Stimulated activated CD4-positive, alpha-beta T cell treated with anti-CD3 and anti-CD28 coated beads, Interleukin-12 subunit alpha, Interleukin-12 subunit beta, amount 100 ng/mL, for 24 hours (primary cell): ENCODE data around the gene PODXL2.
"Not testable (repeated sequence)": the region's sequence is repeated elsewhere in the genome, so short reads cannot be mapped to it uniquely, and the experiment has no call there.

ENCODE experiments used
- DNase-seq, 2 experiments: peaks; one replicate each; pipeline ENCODE4 v3.0.0-alpha.2; 2020; ENCODE audit warnings: low read depth in 2 of 2

PODXL2 gene

DNA sequence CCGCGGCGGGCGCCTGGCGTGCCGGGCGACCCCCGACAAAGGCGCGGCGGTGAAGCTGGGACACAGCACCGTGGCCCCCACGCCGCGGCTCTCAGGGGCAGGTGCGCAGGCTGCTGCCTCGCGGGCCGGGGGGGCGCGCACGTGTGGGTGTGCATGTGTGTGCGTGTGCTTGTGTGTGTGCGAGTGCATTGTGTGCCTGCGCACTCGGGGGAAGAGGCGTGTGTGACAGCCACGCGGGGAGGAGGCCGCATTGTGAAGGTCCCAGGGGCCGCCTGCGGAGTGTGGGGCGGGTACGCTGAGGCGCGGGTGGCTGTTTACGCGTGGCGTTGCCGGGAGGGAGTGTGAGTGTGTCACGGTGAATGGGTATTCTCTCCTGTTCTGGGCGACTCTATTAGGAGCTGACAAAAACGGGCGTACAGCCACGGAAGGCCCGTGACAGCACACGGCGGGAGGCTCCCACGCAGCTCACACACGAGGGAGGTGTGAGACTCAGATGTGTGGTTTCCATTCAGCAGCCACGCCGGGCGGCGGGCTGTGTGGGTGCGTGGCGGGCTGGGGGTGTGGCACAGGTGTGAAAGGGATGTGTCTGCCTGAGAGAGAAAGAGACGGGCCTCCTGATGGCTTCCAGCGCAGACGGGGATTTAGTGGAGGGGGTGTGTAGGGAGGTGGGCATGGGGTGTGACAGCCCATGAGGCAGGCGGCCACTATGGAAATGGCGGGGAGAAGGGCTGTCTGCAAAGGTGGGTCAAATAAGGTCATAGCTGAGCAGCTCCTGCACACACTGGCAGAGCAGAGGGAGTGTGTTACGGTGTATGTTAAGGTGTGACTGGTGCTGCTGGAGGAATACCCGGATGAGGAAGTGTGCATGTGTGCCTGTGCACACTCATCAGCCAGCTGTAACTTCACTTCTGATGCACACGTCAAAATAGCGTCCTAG is 750 bp downstream of the PODXL2 start:
- no peak for DNase-seq

DNA sequence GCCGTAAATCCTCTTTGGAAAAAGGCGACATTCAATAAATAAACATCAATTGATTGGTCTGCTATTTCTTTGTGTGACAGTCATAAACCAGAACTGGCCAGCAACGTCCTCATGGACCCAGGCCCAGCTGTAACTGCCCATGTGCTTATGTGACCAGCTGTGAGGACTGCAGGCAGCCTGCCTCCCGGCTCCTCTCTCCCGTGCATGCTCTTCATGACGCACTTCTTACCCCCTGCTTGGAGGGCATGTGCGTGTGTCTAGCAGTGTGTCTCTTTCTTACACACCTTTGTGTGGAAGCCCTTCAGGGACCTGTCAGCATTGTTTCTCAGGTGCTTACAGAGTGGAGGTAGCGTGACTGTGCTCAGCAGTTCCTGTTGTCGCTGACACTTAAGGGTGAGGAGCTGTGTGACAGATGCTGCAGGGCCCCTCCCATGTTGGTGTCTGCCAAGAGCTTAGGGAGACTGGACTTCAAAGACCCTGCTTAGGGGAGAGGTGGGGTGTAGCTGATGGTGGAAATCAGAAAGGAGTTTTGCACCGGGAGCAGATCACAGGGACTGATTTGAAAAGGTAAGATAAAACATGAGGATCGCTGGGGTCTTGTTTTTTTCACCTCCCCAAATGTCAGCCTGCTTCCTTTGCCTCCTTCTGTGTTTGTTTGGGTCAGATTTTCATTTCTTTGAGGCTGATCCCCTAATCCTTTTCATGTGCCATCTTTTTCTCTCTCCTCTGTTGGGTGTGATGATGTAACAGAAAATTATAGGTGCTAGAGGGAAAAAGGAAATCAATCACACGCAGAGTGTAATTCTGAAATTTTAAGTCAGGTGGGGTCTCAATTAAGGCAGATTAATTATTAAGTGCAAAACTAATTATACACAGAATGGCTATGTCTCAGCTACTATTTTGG is 2.1 kb downstream of the PODXL2 start:
- no peak for DNase-seq

DNA sequence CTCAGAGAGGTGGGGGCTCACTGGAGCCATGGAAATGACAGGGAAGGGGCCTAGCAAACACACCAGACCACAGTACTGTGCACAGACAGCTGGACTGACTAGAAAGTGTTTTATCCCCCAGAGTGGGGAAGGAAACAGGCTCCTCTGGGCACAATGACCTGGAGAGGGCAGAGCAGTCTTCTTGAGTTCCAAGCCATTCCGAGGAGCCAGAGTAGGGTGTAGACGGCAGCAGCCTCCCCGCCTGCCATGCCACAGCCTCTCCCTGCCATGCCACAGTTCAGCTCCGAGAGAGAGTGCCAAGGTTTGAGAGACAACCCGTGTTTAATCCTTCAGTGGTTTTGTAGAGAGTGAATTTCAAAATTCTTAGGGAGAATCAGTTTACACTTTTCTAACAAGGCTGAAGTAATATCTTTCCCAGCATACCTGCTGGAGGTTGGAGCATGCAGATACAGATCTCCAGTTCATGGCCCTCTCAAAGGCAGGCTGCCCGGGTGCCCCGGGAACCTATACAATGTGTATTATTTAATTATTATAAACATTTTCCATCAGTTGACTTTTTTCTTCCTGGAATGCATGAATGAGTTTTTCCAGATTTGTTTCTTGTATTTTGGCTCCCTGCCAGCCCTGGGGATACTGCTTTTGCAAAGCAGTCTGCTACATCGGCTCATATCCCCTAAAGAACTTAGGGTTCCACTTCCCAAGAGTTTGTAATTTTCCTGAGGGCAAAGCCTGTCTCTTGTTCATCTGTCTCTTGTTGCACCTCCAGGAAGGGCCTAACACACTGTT is 3.2 kb downstream of the PODXL2 start:
- no peak for DNase-seq

DNA sequence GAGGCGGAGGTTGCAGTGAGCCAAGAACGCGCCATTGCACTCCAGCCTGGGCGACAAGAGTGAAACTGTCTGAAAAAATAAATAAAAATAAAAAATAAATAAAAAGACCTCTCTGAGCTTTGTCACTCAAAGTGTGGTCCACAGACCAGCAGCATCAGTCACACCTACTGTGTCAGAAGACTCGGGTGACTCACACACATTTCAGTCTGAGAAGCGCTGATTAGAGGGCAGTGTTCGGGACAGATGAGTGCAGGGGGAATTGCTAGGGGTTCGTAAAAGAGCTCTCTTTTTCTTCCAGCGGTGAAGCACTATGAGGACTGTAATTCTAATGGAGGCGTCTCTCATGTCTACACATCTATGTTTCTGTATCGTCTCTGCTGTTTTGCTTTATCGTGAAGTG is 5.7 kb downstream of the PODXL2 start:
- no peak for DNase-seq

GRCh38 chr3:127637546-127637945 is 8.6 kb downstream of the PODXL2 start:
- DNase-seq, result no peak

DNA sequence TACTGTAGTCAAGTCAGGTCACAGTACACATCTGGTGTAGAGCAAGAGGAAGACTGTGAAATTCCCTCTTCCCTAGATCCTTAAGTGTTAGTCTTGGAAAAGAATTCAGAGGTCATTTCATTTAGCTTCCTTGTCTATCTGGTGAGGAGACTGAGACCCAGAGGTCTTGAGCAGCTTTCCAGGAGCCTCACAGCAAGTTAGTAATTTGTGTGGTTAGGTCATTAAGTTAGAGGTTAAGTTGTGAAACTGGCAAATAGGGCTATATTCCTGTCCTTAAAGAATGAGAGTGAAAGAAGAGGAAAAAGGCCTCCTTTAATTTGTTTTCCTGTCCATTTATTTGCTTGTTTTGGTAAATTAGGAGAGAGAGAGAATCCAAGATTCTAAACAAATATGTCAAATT is 9.0 kb downstream of the PODXL2 start:
- DNase-seq, result no peak

GRCh38 chr3:127639173-127640041 is 10.4 kb downstream of the PODXL2 start:
- no peak for DNase-seq

GRCh38 chr3:127640042-127640355 is 11.0 kb downstream of the PODXL2 start:
- no peak for DNase-seq

GRCh38 chr3:127644641-127645370 is 15.8 kb downstream of the PODXL2 start:
- no peak for DNase-seq

DNA sequence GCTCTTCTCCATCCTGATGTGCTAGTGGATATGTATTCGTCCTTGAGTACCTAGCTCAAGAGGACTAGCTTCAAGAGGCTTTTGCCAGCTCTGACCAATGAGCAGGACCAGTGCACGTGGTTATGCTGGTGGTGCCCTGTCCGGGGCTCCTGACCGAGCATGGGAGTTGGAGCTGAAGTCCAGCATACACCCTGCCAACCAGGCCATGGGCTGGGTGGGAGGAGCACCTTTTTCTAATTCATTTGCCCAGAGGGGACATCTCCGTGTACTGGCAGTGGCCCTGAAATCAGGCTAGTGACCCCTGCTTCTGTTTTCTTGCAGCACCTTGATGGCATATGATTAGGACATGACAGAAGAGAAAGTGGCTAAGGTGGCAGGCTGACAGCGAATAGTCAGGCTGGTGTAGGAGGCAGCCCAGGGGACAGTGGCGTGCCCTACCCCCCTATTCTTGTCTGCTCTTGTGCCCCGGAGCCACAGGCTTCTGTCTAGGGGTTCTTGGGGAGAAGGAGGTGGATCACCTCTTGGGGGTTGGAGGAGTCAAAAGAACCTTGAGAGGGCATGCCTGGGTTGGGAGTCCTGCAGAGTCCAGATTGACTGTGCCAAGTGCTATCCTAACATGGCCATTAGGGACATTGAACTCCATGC is 16.5 kb downstream of the PODXL2 start:
- no peak for DNase-seq

DNA sequence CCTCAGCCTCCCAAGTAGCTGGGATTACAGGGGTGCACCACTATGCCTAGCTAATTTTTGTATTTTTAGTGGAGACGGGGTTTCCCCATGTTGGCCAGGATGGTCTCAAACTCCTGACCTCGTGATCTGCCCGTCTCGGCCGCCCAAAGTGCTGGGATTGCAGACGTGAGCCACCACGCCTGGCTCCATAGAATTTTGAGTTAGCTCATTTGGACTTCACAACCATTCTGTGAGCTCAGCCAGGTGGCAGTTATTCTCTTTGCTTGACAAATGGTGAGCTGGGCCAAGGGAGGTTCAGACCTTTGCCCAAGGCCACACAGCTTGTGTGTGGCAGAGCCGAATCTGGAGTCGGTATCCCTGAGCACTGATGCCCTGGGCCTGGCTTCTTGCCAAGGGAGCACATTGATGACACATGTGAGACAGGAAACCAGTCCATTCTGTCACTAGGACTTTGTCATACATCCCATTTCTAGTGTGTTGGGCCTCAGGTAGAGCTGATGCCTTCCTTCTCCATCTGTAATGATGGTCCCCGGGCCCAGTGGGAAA is 17.6 kb downstream of the PODXL2 start:
- no peak for DNase-seq

DNA sequence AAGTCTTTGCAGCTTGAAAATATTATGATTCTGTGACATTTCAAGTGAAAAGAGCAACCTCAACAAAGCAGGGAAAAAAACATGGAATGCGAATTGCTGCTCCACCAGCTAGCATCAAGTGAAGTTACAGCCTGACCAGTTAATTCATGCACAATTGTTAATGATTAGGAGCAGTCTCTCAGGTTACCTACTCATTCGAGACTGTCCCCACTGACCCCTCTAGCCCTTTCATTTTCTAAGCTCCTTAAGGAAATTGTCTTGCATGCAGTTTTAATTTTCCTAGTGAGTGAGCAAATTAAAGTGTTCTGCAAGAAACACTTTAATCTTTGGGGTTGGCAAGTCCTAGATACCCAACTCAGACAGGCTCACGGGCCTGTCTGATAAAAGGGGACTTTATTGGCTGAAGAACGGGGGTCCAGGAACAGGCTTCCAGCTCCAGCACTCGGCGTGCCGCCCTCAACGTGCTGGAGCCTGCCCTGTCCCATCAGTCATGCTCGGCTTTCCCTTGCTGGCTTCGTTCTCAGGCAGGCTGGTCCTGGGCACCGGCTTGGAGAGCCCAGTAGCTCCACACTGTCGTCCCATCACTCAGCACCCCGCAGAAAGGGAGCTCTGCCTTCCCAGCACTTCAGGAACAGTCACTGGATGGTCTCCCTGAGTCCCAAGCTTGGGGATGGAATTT is 18.3 kb downstream of the PODXL2 start:
- no peak for DNase-seq

DNA sequence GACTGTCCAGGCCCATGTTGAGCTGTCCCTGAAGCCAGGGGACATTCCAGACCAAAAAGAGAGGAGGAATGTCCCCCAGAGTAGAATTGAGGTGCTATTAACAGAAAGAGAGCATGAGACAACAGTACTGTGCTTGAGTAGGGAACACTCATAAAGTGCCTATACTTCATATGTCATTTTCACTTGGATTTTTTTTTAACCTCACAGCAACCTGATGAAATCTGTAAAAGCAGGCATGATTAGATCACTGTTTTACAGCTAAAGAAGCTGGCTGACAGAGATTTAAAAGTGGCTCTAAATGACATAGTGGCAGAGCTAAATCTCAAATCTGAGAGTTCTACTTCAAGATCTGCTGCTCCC is 18.8 kb downstream of the PODXL2 start:
- DNase-seq, result no peak

GRCh38 chr3:127650236-127650635 is 21.3 kb downstream of the PODXL2 start:
- DNase-seq, result no peak

- DNase-seq, result no peak
These were observed 22.7 kb downstream of the PODXL2 start for GRCh38 chr3:127651516-127652172.

GRCh38 chr3:127652246-127652995 is 23.4 kb downstream of the PODXL2 start:
- DNase-seq, result no peak

DNA sequence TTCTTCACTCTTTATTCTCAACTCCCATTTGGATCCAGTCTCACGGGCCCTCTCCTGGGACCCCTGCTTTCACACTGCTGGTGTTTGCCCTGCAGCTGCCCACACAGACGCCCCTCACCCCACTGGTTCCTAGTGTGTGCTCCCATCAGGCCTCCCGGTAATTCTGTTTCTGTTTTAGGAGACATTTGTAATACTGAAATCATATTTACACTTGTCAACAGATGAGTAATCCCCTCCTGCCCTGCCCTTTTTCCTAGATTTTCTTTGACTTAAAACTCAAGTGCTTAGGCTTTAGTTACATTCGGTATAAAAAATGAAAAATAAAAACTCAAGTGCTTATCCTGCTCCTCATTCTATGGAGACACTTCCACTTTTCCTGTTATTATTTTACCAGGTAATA is 25.4 kb downstream of the PODXL2 start:
- no peak for DNase-seq

- not testable (repeated sequence) for DNase-seq
These were observed 26.0 kb downstream of the PODXL2 start for GRCh38 chr3:127654993-127655392.
